Fibroblast of upper back skin (primary cell): ENCODE data around the gene WNT8B.
A peak's percentile ranks its signal among the peaks of the same experiment; 100 is the strongest.

Source experiments
- DNase-seq: peaks from one replicate; pipeline ENCODE4 v3.0.0-alpha.2; 2013

Gene WNT8B, protein sequence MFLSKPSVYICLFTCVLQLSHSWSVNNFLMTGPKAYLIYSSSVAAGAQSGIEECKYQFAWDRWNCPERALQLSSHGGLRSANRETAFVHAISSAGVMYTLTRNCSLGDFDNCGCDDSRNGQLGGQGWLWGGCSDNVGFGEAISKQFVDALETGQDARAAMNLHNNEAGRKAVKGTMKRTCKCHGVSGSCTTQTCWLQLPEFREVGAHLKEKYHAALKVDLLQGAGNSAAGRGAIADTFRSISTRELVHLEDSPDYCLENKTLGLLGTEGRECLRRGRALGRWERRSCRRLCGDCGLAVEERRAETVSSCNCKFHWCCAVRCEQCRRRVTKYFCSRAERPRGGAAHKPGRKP

DNA sequence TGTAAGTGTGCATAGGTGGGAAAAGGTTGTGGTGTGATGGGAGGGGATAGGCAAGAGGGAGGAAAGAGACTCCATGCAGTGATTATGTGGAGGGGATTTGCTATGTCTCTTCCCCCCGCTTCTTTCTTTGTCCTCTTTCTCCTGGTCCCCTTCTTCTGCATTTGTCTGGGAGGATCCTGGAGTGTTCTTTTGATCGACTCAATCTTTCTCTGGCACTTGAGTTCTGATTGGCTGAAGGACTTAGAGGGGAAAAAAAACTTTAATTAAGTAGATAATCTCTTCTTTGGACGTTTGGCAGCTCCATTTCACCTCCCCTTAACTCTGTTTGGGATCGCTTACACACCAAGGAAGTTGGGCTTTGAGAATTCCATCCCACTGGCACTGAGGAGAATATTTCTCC is at the start of gene WNT8B:
Gene WNT8B, plus strand, starts transcription at position 301 of the 400 bp plus-strand sequence. CDS start 160 bp downstream, outside the sequence.
- no peak for DNase-seq

DNA sequence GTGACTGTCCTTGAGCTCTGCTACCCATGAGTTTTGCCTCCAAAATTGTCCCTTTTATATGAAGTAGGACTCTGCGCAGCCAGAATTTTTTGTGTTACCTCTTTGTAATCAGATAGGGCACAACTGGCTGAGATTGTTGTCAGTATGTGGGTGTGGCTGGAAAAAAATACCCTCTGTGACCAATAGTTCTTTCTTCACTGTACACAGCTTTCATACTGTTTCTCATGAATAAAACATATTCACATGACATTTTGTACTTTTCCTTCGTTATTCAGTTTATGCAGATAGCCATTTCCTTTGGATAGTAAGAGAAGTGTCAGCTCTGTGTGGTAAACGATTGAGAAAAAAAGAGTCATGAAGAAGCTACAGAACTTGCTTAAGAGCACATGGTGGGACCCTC is 49.6 kb upstream of the WNT8B start:
- no peak for DNase-seq

DNA sequence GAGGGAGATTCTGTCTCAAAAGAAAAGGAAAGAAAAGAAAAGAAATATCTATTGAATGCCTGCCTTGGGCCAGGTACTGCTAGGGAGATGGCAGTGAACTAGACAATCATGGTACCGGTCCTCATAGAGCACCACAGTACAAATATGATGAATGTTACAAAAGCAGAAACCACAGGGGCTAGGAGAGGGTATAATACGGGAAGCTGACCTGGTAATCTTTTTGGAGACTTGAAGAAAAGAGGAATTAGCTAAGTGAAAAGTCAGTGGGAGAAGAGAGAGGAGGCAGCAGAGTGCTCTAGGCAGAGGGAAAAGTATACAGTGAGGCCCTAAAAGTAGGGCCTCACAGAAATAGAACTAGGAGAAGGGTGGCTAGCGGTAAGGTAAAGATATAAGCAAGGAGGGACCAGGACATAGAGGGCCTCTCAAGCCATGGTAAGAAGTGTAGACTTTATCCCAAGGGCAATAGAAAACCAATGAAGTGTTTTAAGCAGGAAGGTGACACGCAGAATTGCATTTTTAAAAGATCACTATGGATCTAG is 42.8 kb upstream of the WNT8B start:
- no peak for DNase-seq

DNA sequence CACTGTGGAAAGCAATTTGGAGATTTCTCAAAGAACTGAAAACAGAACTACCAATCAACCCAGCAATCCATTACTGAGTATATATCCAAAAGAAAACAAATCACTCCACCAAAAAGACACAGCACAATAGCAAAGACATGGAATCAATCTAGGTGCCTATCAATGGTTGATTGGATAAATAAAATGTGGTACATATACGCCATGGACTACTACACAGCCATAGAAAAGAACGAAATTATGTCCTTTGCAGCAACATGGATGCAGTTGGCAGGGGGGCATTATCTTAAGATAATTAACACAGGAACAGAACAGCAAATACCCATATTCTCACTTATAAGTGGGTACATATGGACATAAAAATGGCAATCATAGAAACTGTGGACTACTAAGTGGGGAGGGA is 35.4 kb upstream of the WNT8B start:
- no peak for DNase-seq

DNA sequence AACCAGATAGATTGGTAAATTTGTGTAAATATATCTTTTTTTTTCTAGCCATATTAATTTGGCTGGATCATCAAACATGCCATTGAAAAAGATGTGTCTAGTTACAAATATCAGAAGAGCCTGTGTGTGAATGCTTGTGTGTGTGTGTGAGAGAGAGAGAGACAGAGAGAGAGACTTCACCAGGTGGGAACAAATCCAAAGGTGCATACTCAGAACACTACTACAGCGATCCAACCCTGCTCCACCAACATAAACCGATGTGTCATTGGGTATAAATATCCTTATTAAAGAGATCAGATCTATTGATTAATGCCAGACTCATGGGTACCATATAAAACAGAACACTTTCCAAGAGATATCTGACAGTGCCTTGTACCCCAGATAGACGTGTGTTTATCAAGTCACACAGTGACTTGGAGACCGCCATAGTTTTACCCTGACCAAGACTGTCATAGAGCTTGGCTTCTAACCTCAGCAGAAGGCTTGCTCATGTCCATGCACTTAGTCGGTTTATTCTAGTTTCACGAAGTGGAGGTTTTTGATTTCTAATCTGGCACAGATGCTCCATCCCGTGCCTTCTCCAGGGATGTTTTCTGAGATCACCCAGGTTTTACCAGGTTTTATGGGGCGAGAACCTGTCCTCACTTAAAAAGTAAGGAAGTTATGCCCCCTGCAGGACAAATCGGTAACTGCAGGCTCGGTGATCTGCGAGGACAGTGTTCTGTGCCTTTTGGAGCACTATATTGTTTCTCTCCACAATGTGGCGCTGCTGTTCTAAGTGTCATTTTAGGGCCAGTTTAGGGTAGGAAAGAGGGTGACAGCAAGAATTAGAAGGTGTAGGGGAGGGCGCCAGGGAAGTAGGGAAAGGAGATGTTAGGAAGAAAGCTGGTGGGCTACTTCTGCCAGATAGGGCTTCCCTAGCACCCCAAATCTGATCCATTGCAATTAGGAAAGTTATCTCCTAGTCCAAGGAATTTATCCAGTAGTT is 29.3 kb upstream of the WNT8B start:
- peak; percentile 92 for DNase-seq

DNA sequence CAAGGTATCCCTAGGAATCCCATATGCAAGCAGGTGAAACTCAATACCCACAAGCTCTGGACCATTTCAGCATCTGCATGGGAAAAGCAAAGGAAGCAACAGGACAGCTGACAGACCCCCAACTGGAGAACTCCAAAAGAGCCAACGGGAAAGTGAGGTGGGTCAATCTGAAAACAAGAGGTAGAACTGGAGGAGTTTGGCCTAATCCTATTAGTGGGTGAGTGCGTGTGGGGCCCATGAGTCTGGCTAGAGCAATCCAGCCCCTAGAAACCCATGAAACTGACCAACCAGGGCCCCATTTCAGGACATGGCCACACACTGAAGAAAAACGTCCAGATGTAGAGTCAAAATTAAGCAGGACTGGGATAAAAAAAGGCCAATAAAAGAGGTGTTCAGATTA is 26.6 kb upstream of the WNT8B start:
- no peak for DNase-seq

DNA sequence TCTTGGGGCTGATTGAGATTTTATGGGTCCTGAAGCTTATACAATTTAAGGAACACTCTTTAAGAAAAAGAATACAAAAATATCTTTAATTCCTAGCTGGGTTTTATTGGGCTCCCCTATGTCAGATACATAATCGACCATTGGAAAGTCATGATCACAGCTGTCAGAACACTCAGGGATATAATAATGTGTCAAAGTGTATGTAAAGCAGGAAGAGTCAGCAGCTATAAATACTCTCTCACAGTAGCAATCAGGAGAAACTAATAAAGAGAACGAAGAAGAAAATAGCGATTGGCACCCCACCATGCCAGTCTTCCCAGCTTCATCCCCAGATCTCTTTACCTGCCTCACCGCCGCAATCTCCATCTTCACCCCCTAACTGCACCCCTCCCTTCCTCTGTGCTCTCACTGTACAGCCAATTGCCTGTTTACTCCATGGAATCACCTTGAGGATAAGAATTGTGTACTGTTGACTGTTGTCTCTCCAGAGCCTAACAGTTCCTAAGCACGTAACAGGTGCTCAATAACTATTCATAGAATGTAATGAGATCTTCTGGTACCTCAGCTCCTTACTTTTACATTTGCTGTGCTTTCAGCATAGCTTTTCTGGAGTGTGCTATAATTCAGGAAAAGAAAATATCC is 24.0 kb upstream of the WNT8B start:
- no peak for DNase-seq

DNA sequence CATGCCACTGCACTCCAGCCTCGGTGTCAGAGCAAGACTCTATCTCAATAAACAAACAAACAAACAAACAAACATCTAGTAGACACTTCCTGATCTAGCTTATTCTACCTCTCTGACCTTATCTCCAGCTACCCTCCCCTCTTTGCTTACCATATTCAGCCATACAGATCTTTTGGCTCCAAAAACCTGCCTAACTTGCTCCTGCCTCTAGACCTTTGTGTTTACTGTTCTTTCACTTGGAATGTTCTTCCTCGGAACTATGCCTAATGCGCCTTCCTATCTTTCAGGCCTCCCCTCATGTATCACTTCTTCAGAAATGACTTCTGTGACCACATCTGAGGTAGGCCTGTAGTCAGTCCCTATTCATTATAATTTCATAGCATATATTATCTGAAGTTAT is 20.3 kb upstream of the WNT8B start:
- DNase-seq = no peak

DNA sequence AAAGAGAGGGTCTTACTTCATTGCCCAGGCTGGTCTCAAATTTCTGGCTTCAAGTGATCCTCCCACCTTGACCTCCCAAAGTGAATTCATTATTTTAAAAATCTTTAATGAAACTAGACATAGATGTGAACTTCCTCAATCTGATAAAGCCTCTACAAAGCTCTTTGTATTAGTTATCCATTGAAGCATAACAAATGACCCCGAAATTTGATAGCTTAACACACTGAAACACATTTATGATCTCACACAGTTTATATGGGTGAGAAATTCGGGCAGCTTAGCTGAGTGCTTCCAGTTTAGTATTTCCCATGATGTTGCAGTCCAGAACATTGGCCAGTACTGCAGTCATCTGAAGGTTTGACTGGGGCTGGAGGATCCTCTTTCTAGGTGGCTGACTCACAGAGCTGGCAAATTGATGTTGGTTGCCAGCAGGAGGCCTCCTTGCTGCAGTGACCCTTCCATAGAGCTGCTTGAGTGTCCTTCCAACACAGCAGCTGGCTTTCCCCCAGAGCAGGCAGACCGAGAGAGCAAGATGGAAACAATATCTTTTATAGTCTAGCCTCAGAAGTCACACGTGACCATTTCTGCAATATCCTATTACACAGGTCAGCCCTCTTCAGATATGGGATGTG is 16.6 kb upstream of the WNT8B start:
- no peak for DNase-seq

DNA sequence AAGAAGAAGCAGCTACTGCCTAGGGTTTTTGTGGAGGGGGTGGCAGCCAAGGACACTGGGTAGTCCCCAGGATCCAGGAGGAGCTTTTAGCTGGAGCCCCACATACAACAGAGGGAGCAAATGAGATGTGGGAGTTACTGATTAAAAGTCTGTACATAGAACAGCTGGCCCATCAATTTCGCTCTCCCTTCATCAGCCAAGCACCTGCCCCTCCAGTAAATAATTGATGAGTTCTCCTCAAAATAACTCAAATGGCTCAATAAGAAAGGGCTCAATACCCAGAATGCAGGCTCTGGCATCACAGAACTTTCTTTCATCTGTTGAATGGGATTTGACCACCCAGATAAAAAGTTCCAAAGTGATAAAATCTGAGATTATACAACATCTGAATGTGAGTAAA is 15.1 kb upstream of the WNT8B start:
- DNase-seq = no peak

DNA sequence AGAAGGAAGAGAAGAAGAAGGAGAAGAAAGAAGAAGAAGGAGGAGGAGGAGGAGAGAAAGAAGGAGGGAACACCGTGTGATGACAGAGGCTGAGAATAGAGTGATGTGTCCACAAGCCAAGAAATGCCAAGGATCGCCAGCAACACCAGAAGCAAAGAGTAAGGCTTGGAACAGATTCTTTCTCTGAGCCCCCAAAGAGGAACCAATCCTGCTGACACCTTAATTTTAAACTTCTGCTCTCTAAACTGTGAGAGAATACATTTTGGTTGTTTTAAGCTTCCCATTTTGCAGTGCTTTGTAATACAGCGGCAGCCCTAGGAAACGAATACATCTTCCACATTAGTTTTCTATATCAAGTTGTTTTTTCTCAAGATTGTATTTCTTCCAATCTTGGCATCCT is 13.9 kb upstream of the WNT8B start:
- DNase-seq = no peak

DNA sequence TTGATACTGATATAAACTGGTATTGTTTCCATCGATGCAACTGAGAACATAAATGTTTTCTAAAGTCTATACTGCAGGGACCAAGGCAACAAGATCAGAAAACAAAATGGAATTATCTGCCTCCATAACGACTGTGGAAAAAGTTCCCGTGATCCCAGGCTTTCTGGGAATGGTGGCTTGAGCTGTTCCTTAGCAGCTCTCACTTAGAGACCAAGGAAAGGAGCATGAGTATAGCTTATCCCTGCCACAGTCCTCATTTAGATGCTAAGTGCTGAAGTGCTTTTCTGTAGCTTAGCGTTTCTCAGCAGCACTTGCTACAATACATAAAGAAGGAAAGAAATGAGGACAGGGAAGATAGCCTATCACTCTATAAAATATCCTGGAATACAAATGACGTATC is 5.5 kb downstream of the WNT8B start:
- DNase-seq = no peak

DNA sequence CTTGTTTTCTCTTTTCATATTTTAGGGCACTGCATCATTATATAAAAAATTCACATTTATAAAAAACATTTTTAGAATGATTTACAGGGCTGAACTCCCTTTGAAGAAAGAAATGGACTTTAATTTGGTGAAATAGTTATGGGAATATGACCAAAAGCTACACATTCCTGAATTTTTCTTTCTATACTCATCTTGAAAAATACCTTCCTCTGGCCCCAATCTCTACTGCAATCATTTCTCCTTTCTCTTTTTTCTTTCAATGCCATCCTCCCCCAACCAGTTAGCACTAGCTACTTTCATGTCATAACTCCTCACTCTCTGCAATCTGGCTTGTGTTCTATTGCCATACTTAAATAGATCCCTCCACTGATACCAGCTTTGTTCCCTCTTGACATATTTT is 6.2 kb downstream of the WNT8B start:
- DNase-seq = peak; percentile 58

DNA sequence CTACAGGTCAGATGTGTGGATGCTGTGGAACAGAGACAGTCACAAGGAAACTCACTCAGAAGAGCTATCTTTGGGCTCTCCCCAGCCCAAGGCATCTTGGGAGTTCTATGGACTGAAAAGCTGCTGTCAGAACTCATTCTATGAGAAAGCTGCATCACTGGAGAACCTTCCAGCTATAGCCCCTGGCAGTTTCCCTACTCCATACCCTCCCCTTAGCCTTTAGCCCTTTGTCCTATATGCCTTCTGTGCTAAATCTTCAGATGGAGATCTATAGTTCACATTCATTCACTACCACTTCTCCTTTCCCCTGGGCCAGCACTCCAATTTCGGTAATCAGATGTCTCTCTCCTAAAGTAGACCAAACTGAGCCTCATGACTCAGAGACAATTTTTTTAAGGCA is 6.9 kb downstream of the WNT8B start:
- DNase-seq = no peak

DNA sequence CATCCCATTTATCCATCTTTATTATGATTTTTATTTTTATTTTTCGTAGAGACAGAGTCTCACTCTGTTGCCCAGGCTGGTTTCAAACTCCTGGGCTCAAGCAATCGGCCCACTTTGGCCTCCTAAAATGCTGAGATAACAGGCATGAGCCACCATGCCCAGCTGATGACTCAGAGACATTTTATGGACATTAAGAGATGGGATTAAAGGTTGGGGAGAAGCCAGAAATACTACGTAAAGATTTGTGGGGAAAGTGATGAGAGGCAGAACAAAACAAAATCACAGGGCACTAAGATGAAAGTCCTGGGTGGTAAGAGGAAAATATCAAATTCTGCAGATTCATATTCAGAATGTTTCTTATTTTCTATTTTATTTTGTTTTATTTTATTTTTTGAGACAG is 7.6 kb downstream of the WNT8B start:
- DNase-seq = peak; percentile 61

DNA sequence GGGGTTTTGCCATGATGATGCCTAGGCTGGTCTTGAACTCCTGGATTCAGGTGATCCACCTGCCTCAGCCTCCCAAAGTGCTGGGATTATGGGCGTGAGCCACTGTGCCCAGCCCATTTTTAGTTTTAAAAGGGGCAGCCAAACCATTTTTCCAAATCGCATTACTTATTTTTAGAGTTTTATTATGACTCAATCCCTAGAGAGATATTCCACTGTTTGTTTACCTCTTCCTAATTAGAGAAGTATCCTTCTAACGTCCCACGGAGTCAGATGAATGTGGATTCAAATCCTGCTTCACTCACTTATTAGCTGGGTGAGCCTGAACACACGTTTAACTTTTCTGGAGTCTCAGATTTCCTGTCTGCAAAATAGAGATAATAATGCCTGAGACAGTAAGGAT is 15.2 kb downstream of the WNT8B start:
- no peak for DNase-seq

DNA sequence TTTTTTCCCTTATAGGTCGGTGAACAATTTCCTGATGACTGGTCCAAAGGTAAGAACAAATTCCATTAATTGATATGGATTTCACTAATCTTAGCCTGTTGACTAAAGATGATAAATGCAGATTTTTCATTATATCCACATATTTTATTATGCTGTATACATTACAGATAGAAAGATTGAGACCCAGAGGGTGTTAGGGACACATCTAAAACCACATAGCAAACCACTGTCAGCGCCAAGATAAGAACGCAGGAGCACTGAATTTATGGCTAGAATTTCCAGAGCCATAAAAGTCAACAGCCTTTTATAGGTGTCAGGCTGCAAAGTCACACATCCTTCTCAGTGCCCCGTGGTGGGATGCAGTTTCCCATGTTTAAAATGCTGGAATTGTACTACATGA is 16.2 kb downstream of the WNT8B start:
- no peak for DNase-seq

DNA sequence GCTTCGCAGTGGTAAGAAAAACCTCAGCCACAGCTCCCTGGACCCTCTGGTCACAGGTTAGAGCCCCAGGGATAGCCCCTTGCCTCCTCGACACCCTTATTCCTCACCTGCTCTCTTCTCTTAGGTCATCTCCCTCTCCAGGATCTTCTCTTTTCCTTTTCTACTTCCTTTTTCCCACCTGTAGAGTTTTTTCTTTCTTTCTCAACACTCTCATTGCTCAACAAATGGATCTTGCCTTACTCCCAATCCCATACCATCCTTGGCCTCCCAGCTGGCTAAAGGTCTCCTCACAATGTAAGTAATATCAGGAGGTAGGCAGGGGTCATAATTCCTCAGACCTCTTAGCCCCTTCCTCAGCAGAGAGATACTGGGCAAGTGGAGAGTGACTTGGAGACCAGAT is 17.2 kb downstream of the WNT8B start:
- DNase-seq = no peak

DNA sequence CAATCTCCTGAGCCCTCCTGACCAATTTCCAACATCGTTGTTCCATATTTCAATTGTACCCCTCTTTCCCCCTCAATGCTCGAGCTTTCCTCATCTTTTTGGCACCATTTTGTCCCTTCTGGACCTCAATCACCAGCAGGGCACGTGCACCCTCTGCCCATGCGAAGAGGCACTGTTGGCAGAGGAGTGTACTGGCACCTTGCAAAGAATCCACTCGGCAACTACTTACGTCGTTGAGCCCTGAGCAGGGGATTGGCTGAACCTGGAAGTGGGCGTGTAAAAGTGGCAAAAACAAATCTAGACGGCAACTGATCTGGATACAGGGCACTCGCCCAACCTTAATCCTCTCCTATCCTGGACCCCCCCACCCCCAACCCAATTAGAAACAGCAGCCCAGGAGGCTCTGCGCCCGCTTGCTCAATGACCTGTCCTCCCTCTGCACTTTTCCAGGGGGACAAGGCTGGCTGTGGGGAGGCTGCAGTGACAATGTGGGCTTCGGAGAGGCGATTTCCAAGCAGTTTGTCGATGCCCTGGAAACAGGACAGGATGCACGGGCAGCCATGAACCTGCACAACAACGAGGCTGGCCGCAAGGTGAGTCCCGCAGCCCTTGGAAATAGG is 18.8 kb downstream of the WNT8B start:
- peak; percentile 77 for DNase-seq

DNA sequence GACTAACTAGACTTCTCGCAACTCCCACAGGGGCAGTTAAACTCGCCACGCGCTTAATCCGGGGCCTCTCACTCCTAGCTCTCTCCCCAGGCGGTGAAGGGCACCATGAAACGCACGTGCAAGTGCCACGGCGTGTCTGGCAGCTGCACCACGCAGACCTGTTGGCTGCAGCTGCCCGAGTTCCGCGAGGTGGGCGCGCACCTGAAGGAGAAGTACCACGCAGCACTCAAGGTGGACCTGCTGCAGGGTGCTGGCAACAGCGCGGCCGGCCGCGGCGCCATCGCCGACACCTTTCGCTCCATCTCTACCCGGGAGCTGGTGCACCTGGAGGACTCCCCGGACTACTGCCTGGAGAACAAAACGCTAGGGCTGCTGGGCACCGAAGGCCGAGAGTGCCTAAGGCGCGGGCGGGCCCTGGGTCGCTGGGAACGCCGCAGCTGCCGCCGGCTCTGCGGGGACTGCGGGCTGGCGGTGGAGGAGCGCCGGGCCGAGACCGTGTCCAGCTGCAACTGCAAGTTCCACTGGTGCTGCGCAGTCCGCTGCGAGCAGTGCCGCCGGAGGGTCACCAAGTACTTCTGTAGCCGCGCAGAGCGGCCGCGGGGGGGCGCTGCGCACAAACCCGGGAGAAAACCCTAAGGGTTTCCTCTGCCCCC is 19.5 kb downstream of the WNT8B start:
- peak; percentile 52 for DNase-seq

DNA sequence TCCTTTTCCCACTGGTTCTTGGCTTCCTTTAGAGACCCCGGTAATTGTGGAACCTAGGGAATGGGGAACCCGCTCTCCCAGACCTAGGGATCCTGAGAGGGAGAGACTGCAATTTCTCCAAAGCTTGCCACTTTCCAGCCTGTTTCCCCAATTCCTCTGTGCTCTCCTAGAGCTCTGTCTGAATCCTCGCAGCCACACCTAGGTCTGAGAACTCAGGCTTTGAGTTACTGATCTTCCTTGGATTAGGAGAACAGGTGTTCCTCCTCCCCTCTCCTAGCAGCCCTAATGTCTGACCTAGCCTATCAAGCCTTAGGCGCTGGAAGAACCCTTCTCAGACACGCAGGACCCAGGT is 20.0 kb downstream of the WNT8B start:
- no peak for DNase-seq
